ENCODE measurements around the gene SOS2.

The SOS2 gene

DNA sequence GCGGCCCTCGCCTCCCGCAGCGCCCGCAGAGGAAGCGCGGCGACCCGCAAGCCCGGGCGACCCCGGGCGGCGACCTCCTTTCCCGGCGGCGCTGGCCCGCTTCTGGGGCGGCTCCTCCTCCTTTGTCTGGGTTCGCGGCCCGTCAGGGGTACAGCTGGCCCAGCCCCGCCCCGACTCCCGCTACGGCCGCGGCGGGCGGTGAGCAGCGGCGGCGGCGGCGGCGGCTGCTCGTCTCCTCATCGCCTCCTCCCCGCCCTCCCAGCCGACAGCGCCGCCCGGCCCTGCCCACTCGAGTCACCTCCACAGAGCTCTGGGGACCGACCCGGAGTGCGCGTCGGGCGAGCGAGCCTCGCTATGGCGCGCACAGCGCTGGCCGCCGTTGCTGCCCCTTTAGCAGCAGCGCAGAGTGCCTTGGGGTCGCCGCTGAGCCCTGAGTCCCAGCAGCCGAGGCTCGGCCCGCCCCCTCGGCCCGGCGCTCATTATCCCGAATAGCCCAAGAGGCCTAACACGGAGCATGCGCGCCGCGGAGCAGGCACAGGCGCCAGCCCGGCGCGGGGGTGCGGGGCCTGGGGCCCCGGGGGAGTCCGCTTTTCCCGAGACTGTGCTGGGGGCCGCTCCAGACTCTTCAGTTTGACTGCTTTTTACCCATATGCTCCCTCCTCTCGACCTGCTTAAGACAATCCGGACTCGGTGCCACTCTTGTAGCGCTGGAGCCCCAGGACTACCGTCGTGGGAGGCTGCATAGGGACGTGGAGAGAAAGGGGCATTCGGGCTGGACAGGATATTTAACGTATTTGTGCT, at the start of gene SOS2:
Gene SOS2, minus strand, starts transcription at position 104 of the 801 bp plus-strand sequence. CDS start 295 bp downstream, outside the sequence.
- peak; percentile 80 for DNase-seq

DNA sequence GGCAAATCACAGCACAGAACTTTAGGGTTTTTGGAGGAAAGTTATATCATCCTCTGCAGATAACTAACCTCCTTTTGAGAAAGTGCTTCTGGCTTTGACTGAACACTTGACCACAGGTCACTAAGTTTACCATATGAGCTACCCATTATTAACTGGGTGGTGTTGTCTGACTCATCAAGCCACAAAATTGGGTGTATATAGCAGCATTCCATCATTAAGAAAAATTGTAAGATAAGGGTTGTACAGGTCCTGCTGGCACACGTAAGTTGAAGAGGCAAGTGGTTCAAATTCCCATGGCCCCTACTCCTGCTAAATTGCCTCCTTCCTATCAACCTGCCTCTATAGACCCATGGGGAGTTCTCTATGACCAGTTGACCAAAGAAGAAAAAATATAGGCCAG, 41.1 kb upstream of the SOS2 start:
- DNase-seq, result no peak

DNA sequence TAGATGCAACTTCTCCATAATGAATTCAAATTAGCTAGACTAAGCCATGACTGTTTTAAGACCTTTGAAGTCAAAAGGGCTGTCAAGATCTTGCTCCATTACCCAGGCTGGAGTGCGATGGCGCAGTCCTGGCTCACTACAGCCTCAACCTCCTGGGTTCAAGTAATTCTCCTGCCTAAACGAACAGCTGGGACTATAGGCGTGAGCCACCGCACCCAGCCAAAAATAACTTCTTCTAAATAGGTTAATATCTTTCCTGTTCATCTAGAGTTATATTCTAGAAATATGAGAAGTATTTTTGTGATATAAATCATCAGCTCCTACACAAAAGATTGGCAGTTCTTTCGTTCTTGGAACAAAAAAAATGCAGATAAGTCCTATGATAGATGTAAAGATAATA, 39.6 kb upstream of the SOS2 start:
- DNase-seq, result no peak

DNA sequence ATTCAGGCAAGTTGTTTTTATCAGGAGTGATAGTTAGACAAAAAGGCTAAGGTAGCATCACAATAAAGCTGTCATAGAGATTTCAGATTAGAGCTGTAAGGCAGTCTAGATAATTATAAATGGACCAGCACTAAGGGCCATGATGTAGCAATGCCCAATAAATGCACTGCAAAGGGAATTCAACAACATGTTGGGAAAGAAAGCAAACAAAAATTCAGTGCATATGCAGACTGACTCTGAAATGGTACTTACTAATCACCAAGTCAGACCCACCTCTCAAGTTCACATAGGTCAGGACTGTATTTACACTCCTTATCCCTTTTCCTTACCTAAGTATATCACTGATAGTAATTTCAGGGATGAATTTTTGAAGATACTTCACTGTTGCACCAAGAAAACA, 33.7 kb upstream of the SOS2 start:
- DNase-seq, result no peak

DNA sequence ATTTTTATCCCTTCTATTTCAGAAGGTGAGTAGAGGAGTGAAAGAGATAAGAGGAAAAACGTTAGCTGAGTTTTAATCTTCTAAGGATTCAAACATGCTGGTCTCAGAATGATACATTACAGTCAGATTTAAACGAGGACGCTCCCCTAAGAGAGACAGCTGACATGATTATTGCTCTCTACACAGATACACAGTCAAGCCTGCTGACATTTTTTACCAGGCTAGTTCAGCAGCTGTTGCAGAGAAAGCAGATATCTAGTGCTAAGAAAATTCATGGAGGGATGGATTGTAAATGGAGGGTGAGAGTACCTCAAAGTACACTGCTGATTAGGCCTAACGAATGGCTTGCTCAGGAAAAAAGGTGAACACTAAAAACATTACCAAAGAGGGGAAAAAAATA, 31.9 kb upstream of the SOS2 start:
- DNase-seq, result no peak

DNA sequence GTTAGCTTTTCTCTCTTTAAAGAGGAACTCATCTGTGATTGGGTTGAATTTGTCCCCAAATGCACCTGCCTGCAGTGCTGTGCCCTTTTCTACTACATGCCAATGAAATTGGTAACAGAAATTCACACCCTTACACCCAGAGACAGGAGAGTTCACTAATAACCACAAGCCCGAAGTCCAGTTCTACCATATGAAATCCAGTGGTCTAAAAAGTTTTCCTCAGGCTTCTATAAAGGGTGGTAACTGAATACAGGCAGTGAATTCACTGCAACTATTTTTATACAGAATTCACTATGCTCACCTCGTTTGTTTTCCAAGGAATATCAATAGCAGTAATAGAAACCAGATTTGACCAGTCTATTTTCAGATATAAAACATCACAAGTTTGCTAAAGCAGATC, 31.5 kb upstream of the SOS2 start:
- no peak for DNase-seq

DNA sequence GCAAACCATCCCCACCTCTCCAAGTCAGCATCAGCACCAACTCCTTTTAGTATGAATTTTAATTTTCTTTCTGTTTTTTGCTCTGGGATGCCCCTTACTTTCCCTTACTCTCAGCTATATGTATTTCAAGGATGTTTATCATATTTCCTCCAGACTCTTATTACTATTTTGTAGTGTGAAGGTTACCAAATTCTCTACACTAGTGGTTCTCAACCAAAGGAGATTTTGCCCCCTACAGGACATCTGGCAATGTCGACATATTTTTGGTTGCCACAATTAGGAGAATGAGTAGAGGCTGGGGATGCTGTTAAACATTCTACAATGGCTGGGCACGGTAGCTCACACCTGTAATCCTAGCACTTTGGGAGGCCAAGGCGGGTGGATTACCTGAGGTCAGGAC, 29.1 kb upstream of the SOS2 start:
- DNase-seq, result peak; percentile 49

DNA sequence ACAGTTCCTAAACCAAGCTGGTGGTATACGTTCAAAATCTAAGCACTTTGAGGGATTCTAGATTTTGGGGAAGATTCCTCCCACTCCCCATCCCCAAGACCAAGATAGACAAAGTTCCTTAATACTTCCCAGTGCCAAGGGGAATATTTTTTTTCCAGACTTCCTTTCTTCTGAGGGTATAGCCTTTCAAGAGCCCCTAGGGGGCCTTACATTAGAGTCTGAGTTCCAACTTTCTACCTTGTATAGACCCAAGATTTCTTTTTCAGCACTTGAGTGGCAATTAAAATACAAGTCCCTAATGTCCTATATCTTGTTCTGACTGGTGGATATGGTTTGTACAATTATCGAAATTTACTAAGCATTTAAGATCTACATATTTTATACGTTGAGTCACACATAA, 28.7 kb upstream of the SOS2 start:
- no peak for DNase-seq

DNA sequence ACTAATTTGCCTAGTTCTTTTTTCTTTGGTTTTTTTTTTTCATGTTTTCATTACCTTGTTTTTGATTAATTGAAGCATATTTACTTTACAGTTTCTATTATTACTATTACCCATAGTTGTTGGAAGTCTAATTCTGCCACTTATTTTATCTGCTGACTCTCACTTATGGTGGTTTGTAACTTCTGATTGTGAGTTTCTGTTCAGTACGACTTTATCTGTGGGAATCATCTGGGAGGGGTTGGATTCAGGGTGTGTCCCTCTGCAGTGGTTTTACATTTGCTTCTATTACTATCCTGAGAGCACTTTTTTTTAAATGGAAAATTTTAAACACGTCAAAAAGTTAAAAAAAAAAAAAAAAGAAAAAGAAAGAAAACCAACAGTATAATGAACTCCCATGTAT, 26.4 kb upstream of the SOS2 start:
- DNase-seq, result no peak

DNA sequence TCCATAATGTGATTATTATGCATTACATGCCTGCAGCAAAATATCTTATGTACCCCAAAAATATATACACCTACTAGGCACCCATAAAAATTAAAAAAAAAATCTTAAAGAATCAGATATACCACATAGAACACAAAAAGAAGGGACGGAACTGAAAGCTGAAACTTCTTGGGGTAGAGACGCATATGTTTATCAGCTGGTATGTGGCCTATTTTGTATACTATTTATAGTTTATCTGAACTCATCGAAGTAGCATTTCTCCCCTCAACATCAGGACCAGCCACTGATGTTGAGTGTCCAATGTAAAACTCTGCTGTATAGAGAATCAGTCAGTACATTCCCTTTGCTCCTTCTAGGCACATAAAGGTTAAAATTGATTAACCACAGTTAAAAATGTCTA, 22.9 kb upstream of the SOS2 start:
- no peak for DNase-seq

DNA sequence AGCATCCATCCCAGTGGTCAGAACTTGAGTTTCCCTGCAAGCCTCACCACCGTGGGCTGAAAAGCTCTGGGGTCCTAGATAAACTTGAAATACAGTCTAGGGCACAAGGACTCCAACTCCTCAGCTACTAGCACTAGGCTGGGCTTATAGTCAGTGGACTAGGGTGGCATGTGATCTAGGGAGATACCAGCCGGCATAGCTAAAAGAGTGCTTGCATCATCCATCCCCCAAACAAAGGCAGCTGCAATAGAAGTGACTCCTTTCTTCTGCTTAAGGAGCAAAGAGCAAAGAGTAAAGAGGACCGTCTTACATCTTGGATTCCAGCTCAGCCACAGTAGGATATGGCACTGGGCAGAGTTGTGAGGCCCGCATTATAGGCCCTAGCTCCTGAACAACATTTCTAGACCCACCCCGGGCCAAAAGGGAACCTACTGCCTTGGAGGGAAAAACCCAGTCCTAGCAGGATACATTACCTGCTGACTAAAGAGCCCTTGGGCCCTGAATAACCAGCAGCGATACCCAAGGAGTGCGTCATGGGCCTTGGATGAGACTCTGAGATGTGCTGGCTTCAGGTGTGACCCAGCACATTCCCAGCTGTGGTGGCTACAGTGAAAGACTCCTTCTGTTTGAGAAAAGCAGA, 17.9 kb upstream of the SOS2 start:
- DNase-seq, result no peak

DNA sequence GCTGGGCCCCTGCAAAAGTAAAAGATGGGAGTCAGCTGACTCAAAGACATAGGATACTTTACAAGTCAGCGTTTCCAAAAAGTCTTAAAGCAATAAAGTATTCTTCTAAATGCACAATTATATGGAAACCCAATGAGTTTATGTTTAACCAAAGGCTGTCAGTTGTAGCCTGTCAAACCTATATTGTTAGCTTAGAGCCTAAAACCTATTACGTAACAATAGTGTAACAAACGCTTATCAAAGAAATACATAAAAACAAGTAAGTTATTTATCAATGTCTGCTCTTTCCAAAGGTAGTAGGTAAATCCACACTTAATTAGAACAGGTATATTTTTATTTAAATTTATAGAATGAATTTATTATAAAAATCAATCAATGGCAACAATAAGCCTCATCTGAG, 15.9 kb upstream of the SOS2 start:
- no peak for DNase-seq

DNA sequence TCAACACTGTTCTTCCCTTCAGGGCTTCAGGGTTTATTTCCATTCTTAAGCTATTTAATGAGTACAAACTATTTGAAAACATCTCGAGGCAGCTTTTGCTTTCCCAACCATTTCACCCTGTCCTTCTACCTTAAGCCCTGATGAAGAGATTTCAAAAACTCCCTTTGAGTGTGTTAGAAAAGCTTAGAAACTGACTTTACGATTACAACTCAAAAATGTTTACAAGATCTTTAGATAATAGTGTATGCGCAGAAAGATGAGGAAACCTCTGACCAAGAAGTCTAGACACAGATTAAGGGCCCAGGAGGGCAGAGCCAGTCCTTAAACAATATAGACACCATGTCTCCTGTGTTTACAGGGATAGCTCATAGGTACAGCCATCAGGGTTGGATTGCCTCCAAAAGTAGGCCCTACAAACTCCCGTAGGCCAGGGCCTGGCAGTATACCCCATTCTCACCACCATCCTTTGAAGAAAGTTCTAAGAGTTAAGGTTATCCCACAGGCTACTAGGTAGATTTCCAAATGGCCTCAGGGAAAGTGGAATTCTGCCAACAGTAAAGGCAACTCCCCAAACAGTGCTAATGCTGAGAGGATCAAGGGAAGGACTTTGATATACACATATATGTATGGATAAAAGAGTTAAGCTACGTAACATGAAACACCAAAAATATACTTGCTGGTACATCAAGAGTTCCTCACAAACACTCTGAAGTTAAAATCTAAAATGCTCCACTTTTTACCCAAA, 11.4 kb upstream of the SOS2 start:
- no peak for DNase-seq

DNA sequence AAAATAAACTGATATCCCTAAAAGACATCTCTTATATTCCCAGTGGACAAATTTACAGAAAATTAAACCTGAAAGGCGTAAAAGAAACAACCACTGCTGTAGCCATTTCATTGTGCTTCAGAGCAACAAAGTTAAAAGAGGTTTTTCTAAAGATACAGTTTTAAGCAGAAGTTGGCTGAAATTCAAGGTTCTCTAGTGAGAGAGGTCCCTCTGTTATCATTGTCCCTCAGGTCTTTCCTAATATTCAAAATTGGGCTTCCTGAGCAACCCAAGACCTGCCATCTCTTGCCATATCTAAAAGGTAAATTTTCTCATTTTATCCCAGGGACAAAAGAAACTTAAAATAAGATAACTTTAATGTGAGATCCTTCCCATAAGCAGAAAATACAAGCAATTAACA, 10.7 kb upstream of the SOS2 start:
- no peak for DNase-seq

DNA sequence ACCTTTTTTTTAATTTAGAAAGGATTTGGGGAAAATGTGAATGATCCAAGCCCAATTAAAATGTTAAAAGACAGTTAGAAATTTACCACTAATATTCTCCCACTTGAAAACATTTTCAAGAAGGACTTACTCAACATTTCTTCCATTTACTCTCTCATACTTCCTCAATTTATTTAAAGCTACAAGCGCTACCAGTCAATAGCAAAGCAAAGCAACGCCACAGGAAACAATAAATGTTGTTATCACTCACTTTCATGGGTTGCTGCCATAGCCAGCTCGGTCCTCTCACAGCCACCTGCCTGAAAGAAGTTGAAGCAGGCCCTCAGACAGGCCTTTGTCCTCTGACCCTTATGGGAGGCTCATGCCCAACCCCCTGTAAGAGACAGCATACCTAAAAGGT, 6.0 kb upstream of the SOS2 start:
- DNase-seq, result no peak

DNA sequence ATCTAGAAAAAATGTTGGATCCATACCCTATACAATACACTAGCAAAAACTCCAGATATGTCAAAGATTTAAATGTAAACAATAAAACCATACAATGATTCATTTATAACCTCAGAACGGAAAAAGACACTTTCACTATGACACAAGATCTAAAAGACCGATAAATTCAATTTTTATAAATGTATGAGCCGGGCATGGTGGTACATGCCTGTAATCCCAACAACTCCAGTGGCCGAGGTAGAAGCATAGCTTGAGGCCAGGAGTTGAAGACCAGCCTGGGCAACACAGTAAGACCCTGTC, 2.5 kb upstream of the SOS2 start:
- DNase-seq, result peak; percentile 76

DNA sequence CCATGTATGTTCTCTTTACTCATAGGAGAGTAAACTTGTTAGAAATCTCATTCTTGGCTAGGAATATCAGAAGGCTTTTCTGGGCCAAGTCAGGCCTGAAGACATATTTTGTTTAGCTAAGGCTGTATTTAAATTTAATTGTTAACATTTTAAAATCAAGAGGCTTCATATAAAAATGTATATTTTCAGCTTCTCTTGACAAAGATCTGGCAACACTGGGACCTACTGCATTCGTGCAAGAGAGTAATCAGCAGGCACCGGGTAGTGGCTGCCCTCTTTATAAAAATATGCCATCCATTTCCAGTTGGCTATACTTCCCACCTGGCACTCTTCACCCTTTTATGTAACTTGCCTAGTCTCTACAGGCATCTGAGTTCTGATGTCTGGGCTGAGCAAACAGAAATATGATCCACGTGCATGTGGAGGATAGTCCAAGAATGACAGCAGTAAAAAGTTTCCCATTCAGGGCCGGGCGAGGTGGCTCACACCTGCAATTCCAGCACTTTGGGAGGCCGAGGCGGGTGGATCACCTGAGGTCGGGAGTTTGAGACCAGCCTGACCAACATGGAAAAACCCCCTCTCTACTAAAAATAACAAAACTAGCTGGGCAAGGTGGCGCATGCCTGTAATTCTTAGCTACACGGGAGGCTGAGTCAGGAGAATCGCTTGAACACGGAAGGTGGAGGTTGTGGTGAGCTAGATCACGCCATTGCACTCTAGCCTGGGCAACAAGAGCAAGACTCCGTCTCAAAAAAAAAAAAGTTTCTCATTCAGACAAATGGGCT, 2.0 kb upstream of the SOS2 start:
- no peak for DNase-seq

DNA sequence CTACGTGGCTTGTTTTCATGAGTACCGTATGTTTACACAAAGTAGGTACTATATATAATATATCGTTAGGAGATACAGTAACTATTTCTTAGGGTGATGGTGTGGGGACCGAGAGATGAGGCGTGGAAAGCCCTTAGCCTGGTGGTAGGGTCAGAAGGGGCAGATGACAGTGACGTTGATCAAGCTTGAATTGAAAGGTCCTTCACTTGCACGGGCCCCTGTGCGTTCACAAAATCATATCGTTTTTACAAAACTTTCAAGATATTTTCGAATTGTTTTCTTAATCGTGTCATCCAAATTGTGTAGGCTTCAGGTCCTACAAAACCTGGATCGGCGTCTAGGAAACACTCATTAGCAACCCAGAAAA, 881 bp upstream of the SOS2 start:
- no peak for DNase-seq

DNA sequence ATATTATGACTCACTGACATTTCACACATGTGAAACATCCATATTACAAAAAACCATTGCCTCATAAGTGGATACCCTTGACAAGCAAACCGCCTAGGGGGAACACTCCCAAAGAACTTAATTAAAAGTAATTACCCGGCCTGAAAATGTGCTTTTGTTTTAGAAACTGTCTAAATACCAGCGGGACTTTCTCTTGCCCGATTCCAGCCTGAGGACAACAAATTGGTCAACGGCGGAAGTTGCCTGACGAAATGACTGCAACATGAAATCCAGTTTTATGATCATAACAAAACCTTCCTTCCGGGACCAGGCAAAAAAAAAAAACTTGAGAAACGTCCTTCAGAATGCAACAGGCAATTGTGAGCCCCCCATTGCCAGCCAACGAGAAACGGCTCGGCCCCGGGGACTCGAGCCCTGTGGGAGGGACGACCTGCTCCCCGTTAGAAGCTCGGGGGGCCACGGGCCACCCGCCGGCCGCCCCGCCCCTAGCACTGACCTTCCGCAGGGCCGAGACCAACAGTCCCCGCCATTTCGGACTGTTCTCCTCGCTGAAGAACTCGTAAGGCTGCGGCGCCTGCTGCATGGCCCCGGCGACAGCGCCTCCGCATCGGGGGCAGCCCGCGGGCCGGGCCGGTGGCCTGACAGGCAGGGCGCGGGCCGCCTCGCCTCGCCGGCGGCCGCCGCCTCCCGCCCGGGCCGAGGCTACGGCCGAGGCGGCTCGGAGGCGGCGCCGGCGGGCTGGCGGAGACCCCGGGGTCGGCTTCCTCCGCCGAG, 490 bp downstream of the SOS2 start:
- DNase-seq, result peak; percentile 68

DNA sequence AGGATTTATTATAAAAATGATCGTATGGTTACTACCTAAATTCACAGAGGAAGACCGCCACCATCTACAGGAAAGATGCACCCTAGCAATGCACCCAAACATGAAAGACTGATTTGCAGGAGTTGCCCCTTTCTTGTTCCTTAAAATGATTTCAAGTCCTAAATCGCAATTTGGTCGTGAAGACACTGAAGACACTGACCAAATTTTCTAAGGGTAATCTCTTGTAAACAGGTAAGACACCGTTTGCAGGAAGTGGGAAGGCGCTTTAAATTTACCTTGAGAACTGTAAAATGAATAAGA, 1.0 kb downstream of the SOS2 start:
- DNase-seq, result no peak

DNA sequence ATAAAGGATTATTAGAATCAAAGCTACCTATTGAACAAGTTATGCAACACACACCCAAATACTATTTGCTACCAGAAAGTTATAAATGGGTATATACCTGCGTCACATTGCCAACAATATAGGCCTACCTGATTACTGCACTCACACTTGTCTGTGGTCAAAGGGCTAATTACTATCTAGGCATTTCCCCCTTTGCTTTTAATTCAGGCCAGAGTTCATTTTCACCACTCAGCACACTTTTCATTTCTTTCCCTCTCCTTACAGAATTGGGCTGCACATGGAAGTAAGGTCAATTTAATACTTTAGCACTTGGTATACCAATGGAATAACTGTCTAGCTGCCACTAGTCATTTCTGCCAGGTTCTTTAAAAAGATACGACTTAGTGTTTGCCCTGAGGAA, 1.7 kb downstream of the SOS2 start:
- no peak for DNase-seq

DNA sequence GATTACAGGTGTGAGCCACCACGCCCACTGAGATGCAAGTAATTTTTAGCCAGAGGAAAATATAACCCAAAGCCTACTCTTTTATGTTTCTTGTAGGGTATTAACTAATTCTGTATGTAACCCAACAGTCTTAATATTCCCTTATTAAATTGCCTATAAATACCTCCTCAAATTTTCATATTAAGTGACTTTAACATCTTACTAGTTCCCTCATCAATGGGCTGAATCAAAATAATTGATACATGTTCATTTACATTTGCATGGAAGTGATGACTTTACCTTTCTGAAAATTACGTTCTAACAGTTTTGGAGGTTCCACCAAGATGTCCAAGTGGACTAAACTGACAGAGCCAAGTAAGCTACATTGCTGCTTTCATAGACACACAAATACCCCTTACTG, 3.1 kb downstream of the SOS2 start:
- no peak for DNase-seq

DNA sequence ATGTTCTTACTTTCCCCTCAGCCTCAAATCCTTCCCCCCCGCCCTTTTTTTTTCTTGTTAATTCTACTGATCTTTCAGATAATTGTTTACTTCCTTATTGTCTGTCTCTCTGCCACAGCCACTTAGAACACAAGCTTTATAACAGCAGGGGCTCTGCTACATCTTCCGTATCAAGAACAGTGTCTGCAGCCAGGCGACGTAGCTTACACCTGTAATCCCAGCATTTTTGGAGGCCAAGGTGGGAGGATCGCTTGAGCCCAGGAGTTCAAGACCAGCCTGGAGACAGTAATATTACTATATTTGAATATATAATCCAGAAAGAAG, 5.4 kb downstream of the SOS2 start:
- DNase-seq, result no peak

Data from activated CD4-positive, alpha-beta T cell treated with anti-CD3 and anti-CD28 coated beads, Interleukin-2, Interleukin-6, amounts not matched to agents 100 ng/mL and 50 ng/mL, durations not matched to agents 16 hours and 8 hours (primary cell).